BJ (cell line): Measurements from ENCODE around the gene NT5C2. TPM values are rescaled to one million over a fixed set of nuclear protein-coding genes. Genes with fewer than 3 reads are reported as not detected.

ENCODE experiments used
- CTCF ChIA-PET: fragments of 350-600 bp; formaldehyde crosslinking; extraction: SDS; loops from one replicate; lab custom pipeline; 2021; ENCODE audit warnings: antibody characterized with exemption, inconsistent platforms; lab: Yijun Ruan, JAX
- POLR2A ChIA-PET: fragments of 300-600 bp; sonication (Branson Sonifier 250); formaldehyde crosslinking; extraction: SDS; loops from one replicate; lab custom pipeline; 2021; ENCODE audit warnings: antibody characterized with exemption; lab: Charles Lee
- DNase-seq: peaks from one replicate; pipeline ENCODE4 v3.0.0-alpha.2; 2011; ENCODE audit warnings: low read depth
- H3K27me3 ChIP-seq: 2 replicates; pipeline ENCODE4 v1.6.0; 2011; ENCODE audit warnings: low read length; ENCODE audit not compliant: control insufficient read depth, insufficient read depth
- H3K36me3 ChIP-seq: 2 replicates; pipeline ENCODE4 v1.5.1; 2011; ENCODE audit warnings: low read length; ENCODE audit not compliant: control insufficient read depth, insufficient read depth
- H3K4me3 ChIP-seq: 2 replicates; pipeline ENCODE4 v1.5.1; 2011; ENCODE audit warnings: low read depth, mild to moderate bottlenecking, control low read depth, low read length
- polyA plus RNA-seq: library from polyadenylated mRNA; depleted of rRNA; stranded (reverse); fragments of >200 nt; gene quantifications from 2 replicates; pipeline ENCODE4 v1.2.3, GENCODE V29; 2011
- TF ChIP-seq, protein P1 (sequence below): IDR thresholded peaks from 2 replicates; pipeline ENCODE4 v1.5.1; 2011; ENCODE audit warnings: low read depth, mild to moderate bottlenecking, control low read depth, inconsistent platforms, low read length, moderate library complexity; ENCODE audit not compliant: insufficient read depth

The NT5C2 gene
- polyA plus RNA-seq, 1 experiment, result 49.3 TPM

DNA sequence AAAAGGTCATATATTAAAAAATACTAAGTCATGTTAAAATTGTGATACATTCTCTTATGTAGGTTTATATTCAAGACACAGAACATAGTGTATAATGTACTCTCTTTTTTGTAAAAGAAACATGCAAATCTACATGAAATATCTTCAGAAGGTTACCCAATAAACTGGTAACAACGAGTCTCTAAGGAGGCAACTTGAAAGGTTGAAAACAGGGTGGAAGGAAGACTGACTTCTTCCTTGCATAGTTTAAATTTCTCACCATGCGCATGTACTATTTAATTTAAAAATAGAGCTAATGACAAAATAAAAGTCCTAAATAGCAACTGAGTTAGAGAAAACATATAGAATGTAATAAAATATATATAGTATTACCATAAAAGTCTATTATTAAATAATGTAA is 132.5 kb downstream of the NT5C2 start:
- TF ChIP-seq, protein P1, sequence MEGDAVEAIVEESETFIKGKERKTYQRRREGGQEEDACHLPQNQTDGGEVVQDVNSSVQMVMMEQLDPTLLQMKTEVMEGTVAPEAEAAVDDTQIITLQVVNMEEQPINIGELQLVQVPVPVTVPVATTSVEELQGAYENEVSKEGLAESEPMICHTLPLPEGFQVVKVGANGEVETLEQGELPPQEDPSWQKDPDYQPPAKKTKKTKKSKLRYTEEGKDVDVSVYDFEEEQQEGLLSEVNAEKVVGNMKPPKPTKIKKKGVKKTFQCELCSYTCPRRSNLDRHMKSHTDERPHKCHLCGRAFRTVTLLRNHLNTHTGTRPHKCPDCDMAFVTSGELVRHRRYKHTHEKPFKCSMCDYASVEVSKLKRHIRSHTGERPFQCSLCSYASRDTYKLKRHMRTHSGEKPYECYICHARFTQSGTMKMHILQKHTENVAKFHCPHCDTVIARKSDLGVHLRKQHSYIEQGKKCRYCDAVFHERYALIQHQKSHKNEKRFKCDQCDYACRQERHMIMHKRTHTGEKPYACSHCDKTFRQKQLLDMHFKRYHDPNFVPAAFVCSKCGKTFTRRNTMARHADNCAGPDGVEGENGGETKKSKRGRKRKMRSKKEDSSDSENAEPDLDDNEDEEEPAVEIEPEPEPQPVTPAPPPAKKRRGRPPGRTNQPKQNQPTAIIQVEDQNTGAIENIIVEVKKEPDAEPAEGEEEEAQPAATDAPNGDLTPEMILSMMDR, result no peak
- DNase-seq, result no peak
- ChIA-PET CTCF (interaction anchor here (0.6 to 2.8 kb wide), 3 partner anchors 8 to 143 kb away, joined by 3 to 12 read pairs (median 3); partner anchors contain the start of gene CNNM2), POLR2A (interaction anchor here (0.7 kb wide), 1 partner anchor 30 kb away, joined by 3 read pairs; no protein-coding TSS in a partner anchor)
- Histone ChIP-seq H3K36me3 (no peaks in the 10 kb centered on the region), H3K4me3 (no peak overlapping the region), H3K27me3 (no peaks in the 10 kb centered on the region)

DNA sequence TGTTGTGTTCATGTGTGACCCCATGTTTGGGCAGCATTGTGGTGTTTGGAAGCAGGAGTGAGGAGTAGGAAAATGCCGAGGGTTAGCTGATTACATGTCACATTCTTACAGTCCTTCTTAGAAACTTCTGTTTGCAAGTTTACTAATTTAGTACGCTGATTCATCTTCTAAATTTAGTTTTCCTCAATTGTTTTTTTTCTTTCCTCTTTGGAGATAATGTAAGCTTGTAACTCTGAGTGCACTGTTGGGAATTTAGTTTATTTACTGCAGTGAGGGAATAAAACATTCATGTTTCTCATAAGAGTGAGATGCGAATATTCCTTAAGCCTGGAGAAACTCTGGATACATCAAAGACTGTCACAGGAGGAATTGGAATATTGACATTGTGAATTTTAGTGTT is 135.0 kb downstream of the NT5C2 start:
- POLR2A ChIA-PET, result no interaction called here
- DNase-seq, result no peak
- no peaks in the 10 kb centered on the region for H3K27me3 ChIP-seq
- CTCF ChIA-PET, result interaction anchor here (0.9 kb wide), 1 partner anchor 141 kb away, joined by 3 read pairs; no protein-coding TSS in a partner anchor
- TF ChIP-seq, protein P1, result no peak
- no peaks in the 10 kb centered on the region for H3K36me3 ChIP-seq
- H3K4me3 ChIP-seq, result no peak overlapping the region

DNA sequence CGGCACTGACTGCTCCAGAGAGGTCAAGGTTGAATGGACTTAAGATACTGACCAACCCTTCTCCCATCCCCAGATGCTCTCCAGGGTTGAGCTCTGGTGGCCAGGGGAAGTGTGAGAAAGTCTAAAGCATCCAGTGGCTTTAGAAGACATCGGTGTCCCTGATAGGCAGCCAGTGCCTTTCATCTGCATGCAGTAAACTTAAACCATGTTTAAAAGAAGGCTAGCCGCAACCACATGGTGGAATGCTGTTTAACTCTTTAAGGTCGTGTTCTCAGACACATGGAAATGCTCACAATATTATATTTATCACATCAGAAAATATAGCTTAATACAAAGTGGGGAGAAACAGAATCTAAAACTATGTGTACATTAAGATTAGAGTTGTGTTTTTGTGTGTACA is 138.0 kb downstream of the NT5C2 start:
- TF ChIP-seq, protein P1, result no peak
- CTCF ChIA-PET, result interaction anchor here (1.2 to 2.1 kb wide), 3 partner anchors 12 to 137 kb away, joined by 3 to 11 read pairs (median 4); partner anchors contain the start of gene CNNM2
- H3K27me3 ChIP-seq, result no peaks in the 10 kb centered on the region
- no peaks in the 10 kb centered on the region for H3K36me3 ChIP-seq
- DNase-seq, result no peak
- no peak overlapping the region for H3K4me3 ChIP-seq
- POLR2A ChIA-PET, result no interaction called here

DNA sequence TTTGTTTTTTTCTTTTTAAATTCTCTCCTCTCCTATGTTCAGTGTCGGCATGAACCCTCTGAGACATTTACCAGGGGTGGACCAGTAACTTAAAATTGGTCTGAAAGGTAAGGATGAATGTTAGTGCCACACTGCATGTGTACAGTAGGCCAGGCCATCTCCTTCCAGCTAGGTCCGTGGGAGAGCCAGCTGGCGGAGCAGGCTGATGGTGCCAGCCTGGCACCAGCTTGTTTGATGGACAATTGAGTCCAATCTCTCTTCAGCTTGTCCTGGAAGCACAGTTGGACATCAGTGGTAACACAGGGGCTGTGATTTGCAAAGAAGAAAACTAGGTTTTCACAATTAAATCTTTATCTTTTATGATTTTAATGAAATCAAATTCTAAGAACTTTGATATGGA is 138.5 kb downstream of the NT5C2 start:
- no peaks in the 10 kb centered on the region for H3K27me3 ChIP-seq
- CTCF ChIA-PET, result interaction anchor here (1.2 to 2.1 kb wide), 4 partner anchors 11 to 190 kb away, joined by 3 to 11 read pairs (median 4); partner anchors contain the start of gene CNNM2
- no peak overlapping the region for H3K4me3 ChIP-seq
- H3K36me3 ChIP-seq, result no peaks in the 10 kb centered on the region
- TF ChIP-seq, protein P1, result no peak
- DNase-seq, result no peak
- POLR2A ChIA-PET, result no interaction called here

DNA sequence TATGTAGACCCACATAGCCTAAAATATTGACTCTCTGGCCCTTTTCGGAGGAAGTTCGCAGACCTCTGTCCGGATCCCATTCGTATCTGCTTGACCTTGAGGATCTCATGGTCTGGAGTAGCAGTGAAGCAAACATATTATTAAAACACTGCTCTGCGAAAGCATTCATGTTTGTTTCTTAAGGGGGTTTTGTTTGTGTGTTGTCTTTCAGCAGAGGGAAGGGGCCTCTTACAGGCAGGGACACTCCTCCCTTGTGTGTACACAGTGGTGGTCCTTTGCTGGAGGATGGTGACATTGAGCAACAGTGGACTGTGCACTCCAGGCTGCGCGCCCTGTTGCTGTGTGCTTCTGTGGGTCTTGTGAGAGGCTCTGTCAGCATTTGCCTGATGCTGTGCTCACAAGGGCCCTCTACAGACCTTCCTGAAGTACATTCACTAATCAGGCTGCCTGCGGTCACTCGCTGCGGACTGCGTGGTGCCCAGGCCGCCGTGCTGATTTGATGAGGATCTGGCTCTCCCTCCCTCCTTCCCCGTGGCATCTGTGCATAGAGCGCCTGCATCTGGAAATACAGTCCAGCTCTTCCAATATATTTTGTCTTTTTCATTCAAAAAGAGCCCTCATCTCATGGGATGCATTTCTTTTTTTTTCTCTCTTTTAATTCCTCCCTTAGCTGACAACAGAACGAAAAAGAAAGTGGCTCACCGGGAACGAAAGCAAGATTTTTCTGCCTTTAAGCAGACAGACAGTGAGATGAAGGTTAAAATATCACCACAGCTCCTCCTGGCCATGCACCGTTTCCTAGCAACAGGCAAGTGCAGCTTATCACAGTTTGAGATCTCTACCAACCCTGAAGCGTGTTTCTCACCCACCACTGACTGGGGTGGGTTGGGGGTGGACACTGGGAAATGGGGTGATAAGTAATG is 139.2 kb downstream of the NT5C2 start:
- DNase-seq, result peak; percentile 25
- TF ChIP-seq, protein P1, result peak; percentile 64
- ChIA-PET CTCF (interaction anchor here (0.8 to 2.1 kb wide), 7 partner anchors 15 to 191 kb away, joined by 3 to 11 read pairs (median 4); partner anchors contain the start of gene CNNM2), POLR2A (interaction anchor here (0.6 kb wide), 1 partner anchor 21 kb away, joined by 6 read pairs; no protein-coding TSS in a partner anchor)
- Histone ChIP-seq H3K36me3 (no peaks in the 10 kb centered on the region), H3K4me3 (no peak overlapping the region), H3K27me3 (no peaks in the 10 kb centered on the region)
